GM12875 (cell line): ENCODE measurements around the gene CRADD.

ENCODE experiments used
- H3K4me3 ChIP-seq: one replicate; pipeline ENCODE4 v1.5.1; 2011; ENCODE audit warnings: low read depth, low read length, control low read depth
- TF ChIP-seq, protein P1 (sequence below): IDR thresholded peaks from 2 replicates; pipeline ENCODE4 v1.5.1; 2011; ENCODE audit warnings: low read depth, mild to moderate bottlenecking, control low read depth, inconsistent platforms, low read length, moderate library complexity, borderline replicate concordance; ENCODE audit not compliant: insufficient read depth

The CRADD gene

DNA sequence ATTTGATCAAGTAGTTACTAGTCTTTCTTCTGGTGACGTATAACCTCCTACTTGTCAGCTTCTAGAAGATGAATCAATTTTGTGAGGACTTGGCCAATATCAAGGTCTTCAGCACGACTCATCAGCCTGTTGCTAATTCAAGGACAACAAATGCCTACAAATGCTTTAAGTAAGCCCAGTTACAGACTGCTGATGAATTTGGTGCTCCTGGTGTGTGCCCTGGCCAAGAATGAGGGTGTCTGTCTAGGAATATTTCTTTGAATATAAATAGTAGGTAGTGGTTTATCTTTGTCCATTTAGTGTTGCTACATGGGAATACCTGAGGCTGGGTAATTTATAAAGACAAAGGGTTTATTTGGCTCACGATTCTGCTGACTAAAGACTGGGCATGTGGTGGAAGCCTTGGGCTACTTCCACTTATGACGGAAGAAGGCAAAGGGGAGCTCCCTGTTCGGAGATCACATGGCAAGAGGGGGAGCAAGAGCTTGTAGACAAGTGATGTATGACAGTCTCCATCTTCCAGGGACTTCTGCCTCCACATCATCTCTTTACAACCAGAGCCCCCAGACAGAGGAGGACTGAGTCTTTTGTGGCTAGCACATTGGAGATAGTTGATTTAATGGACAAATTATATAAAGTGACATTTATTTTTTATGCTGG lies 180.2 kb downstream of the CRADD start:
- H3K4me3 ChIP-seq = no peak overlapping the region
- TF ChIP-seq, protein P1, sequence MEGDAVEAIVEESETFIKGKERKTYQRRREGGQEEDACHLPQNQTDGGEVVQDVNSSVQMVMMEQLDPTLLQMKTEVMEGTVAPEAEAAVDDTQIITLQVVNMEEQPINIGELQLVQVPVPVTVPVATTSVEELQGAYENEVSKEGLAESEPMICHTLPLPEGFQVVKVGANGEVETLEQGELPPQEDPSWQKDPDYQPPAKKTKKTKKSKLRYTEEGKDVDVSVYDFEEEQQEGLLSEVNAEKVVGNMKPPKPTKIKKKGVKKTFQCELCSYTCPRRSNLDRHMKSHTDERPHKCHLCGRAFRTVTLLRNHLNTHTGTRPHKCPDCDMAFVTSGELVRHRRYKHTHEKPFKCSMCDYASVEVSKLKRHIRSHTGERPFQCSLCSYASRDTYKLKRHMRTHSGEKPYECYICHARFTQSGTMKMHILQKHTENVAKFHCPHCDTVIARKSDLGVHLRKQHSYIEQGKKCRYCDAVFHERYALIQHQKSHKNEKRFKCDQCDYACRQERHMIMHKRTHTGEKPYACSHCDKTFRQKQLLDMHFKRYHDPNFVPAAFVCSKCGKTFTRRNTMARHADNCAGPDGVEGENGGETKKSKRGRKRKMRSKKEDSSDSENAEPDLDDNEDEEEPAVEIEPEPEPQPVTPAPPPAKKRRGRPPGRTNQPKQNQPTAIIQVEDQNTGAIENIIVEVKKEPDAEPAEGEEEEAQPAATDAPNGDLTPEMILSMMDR = no peak

DNA sequence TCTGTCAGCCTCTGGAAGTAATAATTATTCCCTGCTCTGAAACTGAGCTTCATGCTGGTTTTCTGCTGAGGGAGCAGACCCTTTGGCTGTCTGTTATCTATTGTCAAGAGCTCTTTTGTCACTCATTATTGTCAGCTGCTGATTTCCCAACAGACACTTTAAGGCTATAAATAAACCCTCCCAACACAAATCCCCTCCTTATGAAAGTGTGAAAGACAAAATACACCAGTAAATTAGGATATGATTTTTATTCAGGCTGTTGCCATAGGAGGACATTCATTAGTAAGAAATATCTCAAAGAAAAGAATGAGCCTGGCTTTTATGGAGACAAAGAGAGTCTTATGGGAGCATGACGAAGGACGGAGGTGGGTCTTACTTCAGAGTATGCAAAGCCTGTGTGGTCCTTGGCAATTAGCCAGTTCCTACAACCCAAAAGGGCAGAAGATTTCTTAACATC lies 180.8 kb downstream of the CRADD start:
- H3K4me3 ChIP-seq = no peak overlapping the region

DNA sequence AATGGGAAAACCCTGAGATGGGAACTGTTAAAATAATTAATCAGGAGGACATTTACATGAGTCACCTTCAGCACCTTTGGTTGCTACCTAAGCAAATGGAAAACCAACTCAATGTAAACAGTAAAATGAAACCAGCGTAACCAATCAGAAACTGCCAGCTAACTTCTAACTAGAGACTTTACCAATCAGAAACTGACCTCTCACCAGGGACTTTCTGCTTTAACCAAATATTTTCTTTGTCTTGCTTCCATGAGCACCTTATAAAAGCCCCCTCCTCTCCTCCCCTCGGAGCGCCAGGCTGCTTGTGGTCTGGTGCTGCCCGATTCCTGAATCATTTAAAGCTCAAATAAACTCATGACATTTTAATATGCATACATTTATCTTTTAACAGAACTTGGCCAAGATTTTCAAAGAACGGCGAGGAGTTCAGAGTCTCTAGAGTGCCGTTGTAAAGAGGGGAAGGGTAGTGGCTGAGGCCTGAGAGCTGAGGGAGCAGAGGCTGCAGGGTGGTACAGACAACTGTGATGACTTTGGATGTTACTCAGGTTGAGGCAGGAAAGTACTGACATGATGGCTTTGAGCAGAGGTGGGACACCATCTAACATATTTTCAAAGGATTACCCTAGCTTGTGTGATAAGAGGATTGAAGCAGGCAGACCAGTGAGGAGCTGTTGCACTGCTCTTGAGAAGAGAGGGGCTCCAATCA lies 183.6 kb downstream of the CRADD start:
- TF ChIP-seq, protein P1 = no peak
- no peak overlapping the region for H3K4me3 ChIP-seq

More for the DNA sequence above, 180.8 kb downstream of the CRADD start:
- TF ChIP-seq, protein P1 = no peak

DNA sequence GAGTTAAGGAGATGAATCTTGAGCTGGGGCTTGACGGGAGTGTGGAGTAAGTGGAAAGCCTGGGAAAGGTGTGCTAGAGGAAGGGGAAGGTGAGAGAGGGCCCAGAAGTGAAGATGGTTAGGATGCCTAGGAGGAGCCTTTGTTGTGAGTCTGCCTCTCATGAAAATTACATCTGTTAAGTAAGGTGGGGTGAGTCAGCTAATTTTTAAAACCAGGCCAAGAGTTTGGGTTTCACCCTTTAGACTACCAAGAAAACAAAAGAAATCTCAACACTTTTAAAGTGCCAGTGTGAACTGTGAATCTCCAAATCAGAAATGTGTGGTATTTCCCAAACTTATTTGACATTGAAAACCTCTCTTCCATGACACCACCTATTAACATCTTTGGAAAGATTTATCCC lies 185.2 kb downstream of the CRADD start:
- no peak overlapping the region for H3K4me3 ChIP-seq
- TF ChIP-seq, protein P1 = no peak

DNA sequence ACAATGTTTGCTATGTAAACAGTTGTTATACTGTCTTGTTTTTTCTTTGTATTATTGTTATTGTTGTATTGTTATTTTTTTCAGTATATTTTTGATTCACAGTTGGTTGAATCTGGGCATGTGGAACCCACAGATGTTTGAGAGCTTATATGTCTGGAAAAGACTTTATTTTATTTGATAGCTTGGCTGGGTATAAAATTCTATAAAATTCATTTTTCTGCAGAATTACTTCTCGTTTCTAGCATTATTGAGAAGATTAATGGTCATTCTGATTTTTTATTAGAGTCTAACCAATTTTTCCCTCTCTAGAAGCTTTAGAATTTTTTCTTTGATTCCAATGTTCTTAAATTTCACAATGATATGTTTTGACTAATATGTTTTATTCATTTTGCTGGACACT lies 188.6 kb downstream of the CRADD start:
- TF ChIP-seq, protein P1 = no peak
- H3K4me3 ChIP-seq = no peak overlapping the region

DNA sequence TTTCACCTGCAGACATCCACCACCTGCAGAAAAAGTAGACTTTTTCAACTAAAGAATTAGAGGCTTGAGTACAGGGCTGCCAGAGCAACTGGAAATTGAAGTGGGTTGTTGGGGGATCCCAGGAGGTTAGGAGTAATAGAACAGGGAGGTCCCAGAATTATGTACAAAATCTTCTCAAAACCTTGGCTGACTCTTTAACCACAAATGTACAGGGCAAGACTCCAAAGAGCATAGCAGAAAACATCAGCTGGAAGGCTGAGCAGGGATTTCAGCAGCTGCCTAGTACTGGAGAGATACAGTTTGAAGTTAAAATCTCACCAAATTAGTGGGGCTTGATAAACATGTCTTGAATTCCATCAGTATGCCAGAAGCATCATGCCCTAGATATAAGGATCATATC lies 191.6 kb downstream of the CRADD start:
- H3K4me3 ChIP-seq = no peak overlapping the region
- TF ChIP-seq, protein P1 = no peak
